OCI-LY7 (cell line): ENCODE measurements around the gene NUBP2. TPM values are rescaled to one million over a fixed set of nuclear protein-coding genes. Genes with fewer than 3 reads are reported as not detected.

Experiments used
- BruUV-seq: library from RNA; stranded (reverse); fragments of 400-500 nt; replicated peaks from 2 replicates; lab custom pipeline; 2021; lab: Mats Ljungman, UMichigan
- CTCF ChIA-PET: fragments of 300-600 bp; sonication (Branson Sonifier 250); formaldehyde crosslinking; loops from one replicate; lab custom pipeline; 2022; ENCODE audit warnings: antibody characterized with exemption; ENCODE audit not compliant: unreplicated experiment; lab: Charles Lee
- POLR2A ChIA-PET: fragments of 300-600 bp; sonication (Branson Sonifier 250); formaldehyde crosslinking; loops from one replicate; lab custom pipeline; 2022; ENCODE audit warnings: antibody characterized with exemption; lab: Charles Lee
- DNase-seq: peaks from one replicate; pipeline ENCODE4 v3.0.0-alpha.2; 2015; ENCODE audit warnings: low spot score
- H2AFZ ChIP-seq: fragments of 200-600 bp; sonication (generic), shearing (Covaris generic); 2 replicates; pipeline ENCODE4 v1.6.1; 2014; ENCODE audit warnings: mild to moderate bottlenecking, antibody characterized with exemption, low read length, moderate library complexity
- H3K27ac ChIP-seq: fragments of 200-600 bp; sonication (generic); 2 replicates; pipeline ENCODE4 v1.5.1; 2014; ENCODE audit warnings: mixed run types, low read depth, mild to moderate bottlenecking, moderate library complexity, low read length, inconsistent platforms; ENCODE audit not compliant: poor library complexity, severe bottlenecking
- H3K36me3 ChIP-seq: fragments of 200-600 bp; sonication (generic); 2 replicates; pipeline ENCODE4 v1.6.1; 2014; ENCODE audit warnings: mild to moderate bottlenecking, antibody characterized with exemption, low read length, moderate library complexity, mixed read lengths; ENCODE audit not compliant: insufficient read depth
- H3K4me1 ChIP-seq: fragments of 200-600 bp; sonication (generic); 2 replicates; pipeline ENCODE4 v1.5.1; 2014; ENCODE audit warnings: mild to moderate bottlenecking, low read length; ENCODE audit not compliant: insufficient read depth, poor library complexity, severe bottlenecking
- H3K4me2 ChIP-seq: fragments of 200-600 bp; sonication (generic); 2 replicates; pipeline ENCODE4 v1.6.1; 2014; ENCODE audit warnings: mild to moderate bottlenecking, low read length
- H3K4me3 ChIP-seq: fragments of 200-600 bp; sonication (generic); 2 replicates; pipeline ENCODE4 v1.5.1; 2014; ENCODE audit warnings: mild to moderate bottlenecking, low read depth, low read length; ENCODE audit not compliant: poor library complexity, severe bottlenecking
- H3K79me2 ChIP-seq: fragments of 200-600 bp; sonication (generic); 2 replicates; pipeline ENCODE4 v1.6.1; 2016; ENCODE audit warnings: low read depth, mild to moderate bottlenecking, low read length, moderate library complexity, mixed read lengths; ENCODE audit not compliant: insufficient read depth
- H3K9me2 ChIP-seq: fragments of 200-600 bp; sonication (generic); 2 replicates; pipeline ENCODE4 v1.6.1; 2016; ENCODE audit warnings: mild to moderate bottlenecking, low read length, mixed read lengths; ENCODE audit not compliant: insufficient read depth
- H3K9me3 ChIP-seq: fragments of 200-600 bp; sonication (generic); 2 replicates; pipeline ENCODE4 v1.6.1; 2014; ENCODE audit warnings: mild to moderate bottlenecking, mixed run types, low read length, mixed read lengths
- H4K20me1 ChIP-seq: fragments of 200-600 bp; sonication (generic); 2 replicates; pipeline ENCODE4 v1.6.1; 2014; ENCODE audit warnings: mild to moderate bottlenecking, antibody characterized with exemption, low read length, moderate library complexity, mixed read lengths; ENCODE audit not compliant: insufficient read depth
- CTCF ChIP-seq: fragments of 200-600 bp; sonication (generic); conservative IDR thresholded peaks from 2 replicates; pipeline ENCODE4 v1.5.1; 2014; ENCODE audit warnings: mild to moderate bottlenecking, antibody characterized with exemption, low read length, moderate library complexity, mixed read lengths
- EZH2phosphoT487 ChIP-seq: fragments of 200-600 bp; sonication (generic); IDR thresholded peaks from 2 replicates; pipeline ENCODE4 v1.6.1; 2018; ENCODE audit warnings: low read depth, borderline replicate concordance, mild to moderate bottlenecking, mixed run types, antibody characterized with exemption, low read length, moderate library complexity, mixed read lengths
- intact Hi-C: fragments of 100-400 bp; cut with micrococcal nuclease; formaldehyde crosslinking; loops from one replicate; pipeline ENCODE4 v1.10.0; 2022; ENCODE audit not compliant: unreplicated experiment
- total RNA-seq, 2 experiments: library from RNA; depleted of rRNA in 1 of 2; stranded (reverse); fragments of >200 nt in 1 of 2; shearing (Covaris generic) in 1 of 2; gene quantifications; 2 replicates each; pipeline ENCODE4 v1.2.3, GENCODE V29; 2014 to 2022

Gene NUBP2
- total RNA-seq, 2 experiments from 2014 or later = 62.7 to 94.9 TPM

- CTCF ChIA-PET = no interaction called here
- intact Hi-C loops = no loop called here
These were observed 47.9 kb upstream of the NUBP2 start for GRCh38 chr16:1734816-1735215.

GRCh38 chr16:1740234-1740633 is 42.5 kb upstream of the NUBP2 start:
- CTCF ChIA-PET = no interaction called here

More at GRCh38 chr16:1734816-1735215, 47.9 kb upstream of the NUBP2 start:
- Histone ChIP-seq H2AFZ (no peak overlapping the region), H3K79me2 (no peaks in the 10 kb centered on the region), H3K9me3 (peaks cover 28% of the 10 kb centered on the region), H3K4me3 (no peak overlapping the region), H3K4me2 (no peak overlapping the region), H4K20me1 (no peaks in the 10 kb centered on the region), H3K27ac (no peak overlapping the region), H3K9me2 (no peaks in the 10 kb centered on the region), H3K4me1 (no peaks in the 10 kb centered on the region), H3K36me3 (peaks cover 42% of the 10 kb centered on the region)
- TF ChIP-seq EZH2phosphoT487 = no peak
- no peak for TF ChIP-seq CTCF
- no TSS peak for BruUV-seq
- no peak for DNase-seq
- POLR2A ChIA-PET = interaction anchor here (0.6 kb wide), 1 partner anchor 30 kb away, joined by 3 read pairs; no protein-coding TSS in a partner anchor

More at GRCh38 chr16:1740234-1740633, 42.5 kb upstream of the NUBP2 start:
- Histone ChIP-seq H2AFZ (no peak overlapping the region), H3K27ac (no peak overlapping the region), H3K36me3 (peaks cover 27% of the 10 kb centered on the region), H3K4me1 (no peaks in the 10 kb centered on the region), H3K4me2 (no peak overlapping the region), H3K9me2 (no peaks in the 10 kb centered on the region), H4K20me1 (no peaks in the 10 kb centered on the region), H3K79me2 (no peaks in the 10 kb centered on the region), H3K9me3 (peaks cover 21% of the 10 kb centered on the region), H3K4me3 (no peak overlapping the region)
- POLR2A ChIA-PET = no interaction called here
- BruUV-seq = no TSS peak
- DNase-seq = no peak
- no peak for TF ChIP-seq CTCF
- no peak for TF ChIP-seq EZH2phosphoT487
- intact Hi-C loops = no loop called here
